ENCODE measurements around the gene CEP112.
"Not testable (repeated sequence)": the region's sequence is repeated elsewhere in the genome, so short reads cannot be mapped to it uniquely, and the experiment has no call there.

CEP112 gene

GRCh38 chr17:66175892-66176291 lies 16.0 kb downstream of the CEP112 start:
- H3K27me3 ChIP-seq (ENCODE audit: control insufficient read depth, insufficient read depth, low read length) = no peaks in the 10 kb centered on the region

DNA sequence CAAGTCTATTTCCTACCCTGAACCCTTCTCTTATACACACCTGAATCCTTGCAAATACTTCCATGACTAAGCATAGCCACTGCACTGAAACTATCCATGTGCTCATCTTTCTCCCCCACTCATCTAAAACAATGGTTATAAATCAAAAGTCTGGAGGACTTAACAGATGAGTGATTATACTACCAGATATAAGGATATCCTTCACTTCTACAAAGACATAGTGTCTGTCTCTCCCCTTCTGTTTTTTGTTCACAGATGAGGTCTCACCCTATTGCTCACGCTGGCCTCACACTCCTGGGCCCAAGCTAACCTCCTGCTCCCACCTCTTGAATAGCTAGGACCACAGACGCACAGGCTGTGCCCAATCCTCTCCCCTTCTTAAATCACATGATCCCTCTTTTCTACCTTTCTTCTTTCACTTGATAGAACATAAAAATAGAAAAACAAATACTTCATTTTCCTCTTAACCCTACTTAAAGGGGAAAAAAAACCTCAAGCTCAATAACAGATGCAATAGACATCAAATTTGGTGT lies 19.2 kb downstream of the CEP112 start:
- Histone ChIP-seq H3K27me3 (ENCODE audit: control insufficient read depth, insufficient read depth, low read length) (no peaks in the 10 kb centered on the region), H3K9ac (ENCODE audit: low read length) (no peak overlapping the region), H3K36me3 (ENCODE audit: control insufficient read depth, low read depth, low read length) (no peaks in the 10 kb centered on the region), H3K9me3 (ENCODE audit: control insufficient read depth, low read depth, low read length) (no peaks in the 10 kb centered on the region), H3K4me3 (ENCODE audit: low read length) (no peak overlapping the region), H3K4me1 (ENCODE audit: control insufficient read depth, low read depth, low read length) (no peaks in the 10 kb centered on the region), H3K27ac (ENCODE audit: low read length) (no peak overlapping the region)

More at GRCh38 chr17:66175892-66176291, 16.0 kb downstream of the CEP112 start:
- Histone ChIP-seq H3K9ac (ENCODE audit: low read length) (no peak overlapping the region), H3K9me3 (ENCODE audit: control insufficient read depth, low read depth, low read length) (no peaks in the 10 kb centered on the region), H3K27ac (ENCODE audit: low read length) (no peak overlapping the region), H3K4me1 (ENCODE audit: control insufficient read depth, low read depth, low read length) (no peaks in the 10 kb centered on the region), H3K4me3 (ENCODE audit: low read length) (no peak overlapping the region), H3K36me3 (ENCODE audit: control insufficient read depth, low read depth, low read length) (no peaks in the 10 kb centered on the region)

DNA sequence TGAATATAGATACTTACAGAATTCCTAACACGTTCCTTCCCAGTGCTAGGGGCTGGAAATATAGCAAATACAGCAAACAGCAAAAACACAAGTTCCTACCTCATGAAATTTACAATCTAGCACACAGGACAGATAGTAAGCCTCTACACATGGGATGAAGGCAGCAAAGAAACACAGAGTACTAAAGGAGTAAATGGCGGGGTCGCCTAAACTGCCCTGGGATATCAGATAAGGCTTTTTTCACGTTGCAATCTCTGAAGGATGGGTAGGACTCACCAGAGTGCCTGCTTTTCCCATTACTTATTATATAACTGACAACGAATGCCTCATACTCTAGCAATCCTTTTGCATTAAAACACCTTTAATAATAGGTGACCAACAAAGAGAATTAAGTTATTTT lies 19.8 kb downstream of the CEP112 start:
- Histone ChIP-seq H3K4me1 (ENCODE audit: control insufficient read depth, low read depth, low read length) (no peaks in the 10 kb centered on the region), H3K36me3 (ENCODE audit: control insufficient read depth, low read depth, low read length) (no peaks in the 10 kb centered on the region), H3K27ac (ENCODE audit: low read length) (no peak overlapping the region), H3K9ac (ENCODE audit: low read length) (no peak overlapping the region), H3K4me3 (ENCODE audit: low read length) (no peak overlapping the region), H3K9me3 (ENCODE audit: control insufficient read depth, low read depth, low read length) (no peaks in the 10 kb centered on the region), H3K27me3 (ENCODE audit: control insufficient read depth, insufficient read depth, low read length) (no peaks in the 10 kb centered on the region)

GRCh38 chr17:66171692-66172091 lies 20.2 kb downstream of the CEP112 start:
- Histone ChIP-seq H3K9me3 (ENCODE audit: control insufficient read depth, low read depth, low read length) (no peaks in the 10 kb centered on the region), H3K27me3 (ENCODE audit: control insufficient read depth, insufficient read depth, low read length) (no peaks in the 10 kb centered on the region), H3K9ac (ENCODE audit: low read length) (no peak overlapping the region), H3K27ac (ENCODE audit: low read length) (no peak overlapping the region), H3K4me3 (ENCODE audit: low read length) (no peak overlapping the region), H3K36me3 (ENCODE audit: control insufficient read depth, low read depth, low read length) (no peaks in the 10 kb centered on the region), H3K4me1 (ENCODE audit: control insufficient read depth, low read depth, low read length) (no peaks in the 10 kb centered on the region)

GRCh38 chr17:66171172-66171571 lies 20.8 kb downstream of the CEP112 start:
- no peak overlapping the region for H3K27ac ChIP-seq (ENCODE audit: low read length)
- no peak overlapping the region for H3K9ac ChIP-seq (ENCODE audit: low read length)
- no peaks in the 10 kb centered on the region for H3K27me3 ChIP-seq (ENCODE audit: control insufficient read depth, insufficient read depth, low read length)
- no peak overlapping the region for H3K4me3 ChIP-seq (ENCODE audit: low read length)
- no peaks in the 10 kb centered on the region for H3K4me1 ChIP-seq (ENCODE audit: control insufficient read depth, low read depth, low read length)
- no peaks in the 10 kb centered on the region for H3K9me3 ChIP-seq (ENCODE audit: control insufficient read depth, low read depth, low read length)
- H3K36me3 ChIP-seq (ENCODE audit: control insufficient read depth, low read depth, low read length) = no peaks in the 10 kb centered on the region

DNA sequence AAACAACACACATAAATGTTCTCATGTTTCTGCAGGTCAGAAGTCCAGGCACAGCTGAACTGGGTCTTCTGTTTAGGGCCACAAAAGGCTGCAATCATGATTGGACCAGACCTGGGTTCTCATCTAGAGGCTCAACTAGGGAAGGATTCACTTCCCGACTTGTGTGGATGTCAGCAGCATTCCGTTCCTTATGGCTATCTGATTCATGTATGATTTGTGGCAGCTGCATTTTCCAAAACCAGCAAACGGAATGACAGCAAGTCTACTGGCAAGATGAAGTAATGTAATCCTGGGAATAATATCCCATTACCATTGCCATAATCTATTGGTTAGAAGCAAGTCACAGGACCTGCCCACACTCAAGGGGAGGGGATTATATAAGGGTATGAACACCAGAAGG lies 22.1 kb downstream of the CEP112 start:
- H3K9me3 ChIP-seq (ENCODE audit: control insufficient read depth, low read depth, low read length) = no peaks in the 10 kb centered on the region
- no peaks in the 10 kb centered on the region for H3K4me1 ChIP-seq (ENCODE audit: control insufficient read depth, low read depth, low read length)
- H3K36me3 ChIP-seq (ENCODE audit: control insufficient read depth, low read depth, low read length) = no peaks in the 10 kb centered on the region
- no peak overlapping the region for H3K4me3 ChIP-seq (ENCODE audit: low read length)
- no peak overlapping the region for H3K27ac ChIP-seq (ENCODE audit: low read length)
- H3K9ac ChIP-seq (ENCODE audit: low read length) = no peak overlapping the region
- no peaks in the 10 kb centered on the region for H3K27me3 ChIP-seq (ENCODE audit: control insufficient read depth, insufficient read depth, low read length)

DNA sequence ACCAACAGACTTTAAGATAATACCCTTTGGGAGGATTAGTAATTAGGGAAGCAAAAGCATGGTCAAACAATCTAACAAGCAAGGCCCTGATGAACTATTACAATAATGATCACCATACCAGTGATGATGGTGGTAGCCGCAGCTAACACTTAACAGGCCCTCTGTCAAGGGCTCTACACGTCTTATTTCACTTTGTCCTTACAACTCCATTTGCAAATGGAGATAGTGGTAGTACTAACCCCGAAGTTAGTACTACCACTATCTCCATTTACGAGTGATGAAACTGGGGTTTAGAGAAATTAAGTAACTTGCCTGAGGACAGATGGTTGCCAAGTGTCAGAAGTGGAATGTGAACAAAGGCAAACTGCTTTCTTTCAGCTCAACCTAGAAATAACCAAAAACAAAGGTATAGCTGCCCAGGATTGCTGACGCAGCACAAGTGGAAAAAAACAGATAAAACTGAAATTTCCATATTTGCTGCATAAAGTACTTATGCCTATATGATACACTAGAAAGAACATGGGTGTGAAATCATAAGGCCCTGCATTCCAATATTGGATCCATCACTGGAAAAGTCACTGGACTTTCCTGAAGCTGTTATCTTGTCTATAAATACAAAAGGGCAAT lies 24.6 kb downstream of the CEP112 start:
- Histone ChIP-seq H3K36me3 (ENCODE audit: control insufficient read depth, low read depth, low read length) (no peaks in the 10 kb centered on the region), H3K4me3 (ENCODE audit: low read length) (no peak overlapping the region), H3K9ac (ENCODE audit: low read length) (no peak overlapping the region), H3K27ac (ENCODE audit: low read length) (no peak overlapping the region), H3K27me3 (ENCODE audit: control insufficient read depth, insufficient read depth, low read length) (no peaks in the 10 kb centered on the region), H3K9me3 (ENCODE audit: control insufficient read depth, low read depth, low read length) (no peaks in the 10 kb centered on the region), H3K4me1 (ENCODE audit: control insufficient read depth, low read depth, low read length) (no peaks in the 10 kb centered on the region)

DNA sequence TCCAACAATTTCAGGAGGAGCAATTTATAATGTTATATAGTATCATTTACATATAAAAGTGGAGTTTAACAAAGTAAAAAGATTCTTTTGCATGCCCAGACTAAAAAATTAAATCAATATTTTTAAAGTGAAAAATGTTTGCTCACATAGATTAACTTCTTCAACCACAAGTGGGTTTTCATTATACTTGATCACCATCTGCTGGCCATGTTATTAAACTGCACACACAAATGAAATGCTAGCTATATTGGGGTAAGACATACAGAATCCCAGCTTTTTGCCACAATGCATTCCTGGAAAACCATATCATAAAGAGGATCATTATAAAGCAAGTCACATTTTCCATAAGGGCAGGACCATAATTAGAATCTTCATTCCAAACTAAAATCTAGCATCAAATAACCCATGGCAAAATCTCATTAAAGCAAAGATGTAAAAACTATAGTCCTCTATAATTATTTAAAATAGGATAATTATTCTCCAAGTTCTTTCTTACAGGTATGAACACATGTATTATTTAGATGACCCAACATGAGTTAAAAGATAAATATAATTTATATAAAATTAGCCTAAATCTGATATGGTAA lies 26.3 kb downstream of the CEP112 start:
- no peak overlapping the region for H3K9ac ChIP-seq (ENCODE audit: low read length)
- H3K4me3 ChIP-seq (ENCODE audit: low read length) = no peak overlapping the region
- no peak overlapping the region for H3K27ac ChIP-seq (ENCODE audit: low read length)
- H3K27me3 ChIP-seq (ENCODE audit: control insufficient read depth, insufficient read depth, low read length) = no peaks in the 10 kb centered on the region
- H3K9me3 ChIP-seq (ENCODE audit: control insufficient read depth, low read depth, low read length) = no peaks in the 10 kb centered on the region
- no peaks in the 10 kb centered on the region for H3K36me3 ChIP-seq (ENCODE audit: control insufficient read depth, low read depth, low read length)
- H3K4me1 ChIP-seq (ENCODE audit: control insufficient read depth, low read depth, low read length) = no peaks in the 10 kb centered on the region

DNA sequence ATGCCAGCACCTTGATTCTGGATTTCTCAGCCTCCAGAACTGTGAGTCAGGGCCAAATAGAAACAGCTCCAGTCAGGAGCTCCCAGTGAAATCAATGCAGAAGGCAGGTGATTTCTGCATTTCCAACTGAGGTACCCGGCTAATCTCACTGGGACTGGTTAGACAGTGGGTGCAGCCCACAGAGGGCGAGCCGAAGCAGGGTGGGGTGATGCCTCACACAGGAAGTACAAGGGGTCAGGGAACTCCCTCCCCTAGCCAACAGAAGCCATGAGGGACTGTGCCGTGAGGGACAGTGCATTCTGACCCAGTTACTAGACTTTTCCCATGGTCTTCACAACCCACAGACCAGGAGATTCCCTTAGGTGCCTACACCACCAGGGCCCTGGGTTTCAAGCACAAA lies 36.9 kb downstream of the CEP112 start:
- not testable (repeated sequence) for H3K4me3 ChIP-seq (ENCODE audit: low read length); H3K36me3 ChIP-seq (ENCODE audit: control insufficient read depth, low read depth, low read length); H3K27ac ChIP-seq (ENCODE audit: low read length); H3K9me3 ChIP-seq (ENCODE audit: control insufficient read depth, low read depth, low read length); H3K27me3 ChIP-seq (ENCODE audit: control insufficient read depth, insufficient read depth, low read length); H3K4me1 ChIP-seq (ENCODE audit: control insufficient read depth, low read depth, low read length); H3K9ac ChIP-seq (ENCODE audit: low read length)

- Histone ChIP-seq H3K27ac (ENCODE audit: low read length) (no peak overlapping the region), H3K4me1 (ENCODE audit: control insufficient read depth, low read depth, low read length) (no peaks in the 10 kb centered on the region), H3K9me3 (ENCODE audit: control insufficient read depth, low read depth, low read length) (no peaks in the 10 kb centered on the region), H3K36me3 (ENCODE audit: control insufficient read depth, low read depth, low read length) (no peaks in the 10 kb centered on the region), H3K4me3 (ENCODE audit: low read length) (no peak overlapping the region), H3K9ac (ENCODE audit: low read length) (no peak overlapping the region), H3K27me3 (ENCODE audit: control insufficient read depth, insufficient read depth, low read length) (no peaks in the 10 kb centered on the region)
Measured at GRCh38 chr17:66152756-66153155, 39.2 kb downstream of the CEP112 start.

DNA sequence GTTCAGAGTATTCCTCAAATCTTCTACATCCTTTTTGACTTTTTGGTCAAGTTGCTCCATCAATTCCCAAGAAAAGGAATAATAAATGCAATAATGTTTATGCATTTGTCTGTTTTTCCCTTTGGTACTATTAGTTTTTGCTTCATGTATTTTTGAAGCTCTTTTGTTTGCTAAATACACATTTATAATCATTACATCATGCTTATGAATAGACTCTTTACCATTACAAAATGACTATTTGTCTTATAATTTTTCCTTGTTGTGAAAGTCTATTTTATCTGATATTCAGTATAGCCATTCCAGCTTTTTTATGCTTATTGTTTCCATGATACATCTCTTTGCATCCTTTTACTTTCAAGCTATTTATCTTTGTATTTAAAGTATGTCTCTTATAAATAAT lies 41.2 kb downstream of the CEP112 start:
- no peaks in the 10 kb centered on the region for H3K27me3 ChIP-seq (ENCODE audit: control insufficient read depth, insufficient read depth, low read length)
- H3K9ac ChIP-seq (ENCODE audit: low read length) = no peak overlapping the region
- no peaks in the 10 kb centered on the region for H3K36me3 ChIP-seq (ENCODE audit: control insufficient read depth, low read depth, low read length)
- H3K27ac ChIP-seq (ENCODE audit: low read length) = no peak overlapping the region
- H3K4me1 ChIP-seq (ENCODE audit: control insufficient read depth, low read depth, low read length) = no peaks in the 10 kb centered on the region
- no peaks in the 10 kb centered on the region for H3K9me3 ChIP-seq (ENCODE audit: control insufficient read depth, low read depth, low read length)
- no peak overlapping the region for H3K4me3 ChIP-seq (ENCODE audit: low read length)

GRCh38 chr17:66149562-66149961 lies 42.4 kb downstream of the CEP112 start:
- Histone ChIP-seq H3K27ac (ENCODE audit: low read length) (no peak overlapping the region), H3K27me3 (ENCODE audit: control insufficient read depth, insufficient read depth, low read length) (no peaks in the 10 kb centered on the region), H3K9ac (ENCODE audit: low read length) (no peak overlapping the region), H3K36me3 (ENCODE audit: control insufficient read depth, low read depth, low read length) (no peaks in the 10 kb centered on the region), H3K9me3 (ENCODE audit: control insufficient read depth, low read depth, low read length) (no peaks in the 10 kb centered on the region), H3K4me3 (ENCODE audit: low read length) (no peak overlapping the region), H3K4me1 (ENCODE audit: control insufficient read depth, low read depth, low read length) (no peaks in the 10 kb centered on the region)

Measured in iPS-18a (cell line).